Panc1 (cell line): ENCODE data around the gene CDC42BPA.

Experiments
- CTCF ChIP-seq: fragments of 450-650 bp; IDR thresholded peaks from 2 replicates; pipeline ENCODE4 v1.5.1; 2017; ENCODE audit warnings: mild to moderate bottlenecking
- POLR2AphosphoS5 ChIP-seq: IDR thresholded peaks from 2 replicates; pipeline ENCODE4 v1.6.1; 2012; ENCODE audit warnings: mild to moderate bottlenecking, low read depth, low read length, moderate library complexity
- REST ChIP-seq, 2 experiments: IDR thresholded peaks; 2 replicates each; pipeline ENCODE4 v1.6.1; 2011 to 2012; ENCODE audit warnings: low read depth in 2 of 2, control low read depth in 1 of 2, low read length in 1 of 2, mild to moderate bottlenecking in 1 of 2, moderate library complexity in 1 of 2; ENCODE audit not compliant: insufficient read depth in 1 of 2

GRCh38 chr1:227257964-227258363 is 60.3 kb downstream of the CDC42BPA start:
- peak; percentile 62 for TF ChIP-seq CTCF
- TF ChIP-seq POLR2AphosphoS5, result no peak
- no peak for TF ChIP-seq REST (IDR thresholded peaks at IDR 0.05; ENCODE audit: insufficient read depth in 1 of 2, low read depth in 2 of 2, low read length in 1 of 2)
